Limb (tissue), 2 donors: ENCODE results near the gene ASPSCR1.
"Not testable (repeated sequence)": the region's sequence is repeated elsewhere in the genome, so short reads cannot be mapped to it uniquely, and the experiment has no call there.

Source experiments
- DNase-seq, 2 donors: peaks; one replicate each; pipeline ENCODE4 v3.0.0-alpha.2; 2016; ENCODE audit errors: extremely low spot score in 2 of 2

ASPSCR1 gene

DNA sequence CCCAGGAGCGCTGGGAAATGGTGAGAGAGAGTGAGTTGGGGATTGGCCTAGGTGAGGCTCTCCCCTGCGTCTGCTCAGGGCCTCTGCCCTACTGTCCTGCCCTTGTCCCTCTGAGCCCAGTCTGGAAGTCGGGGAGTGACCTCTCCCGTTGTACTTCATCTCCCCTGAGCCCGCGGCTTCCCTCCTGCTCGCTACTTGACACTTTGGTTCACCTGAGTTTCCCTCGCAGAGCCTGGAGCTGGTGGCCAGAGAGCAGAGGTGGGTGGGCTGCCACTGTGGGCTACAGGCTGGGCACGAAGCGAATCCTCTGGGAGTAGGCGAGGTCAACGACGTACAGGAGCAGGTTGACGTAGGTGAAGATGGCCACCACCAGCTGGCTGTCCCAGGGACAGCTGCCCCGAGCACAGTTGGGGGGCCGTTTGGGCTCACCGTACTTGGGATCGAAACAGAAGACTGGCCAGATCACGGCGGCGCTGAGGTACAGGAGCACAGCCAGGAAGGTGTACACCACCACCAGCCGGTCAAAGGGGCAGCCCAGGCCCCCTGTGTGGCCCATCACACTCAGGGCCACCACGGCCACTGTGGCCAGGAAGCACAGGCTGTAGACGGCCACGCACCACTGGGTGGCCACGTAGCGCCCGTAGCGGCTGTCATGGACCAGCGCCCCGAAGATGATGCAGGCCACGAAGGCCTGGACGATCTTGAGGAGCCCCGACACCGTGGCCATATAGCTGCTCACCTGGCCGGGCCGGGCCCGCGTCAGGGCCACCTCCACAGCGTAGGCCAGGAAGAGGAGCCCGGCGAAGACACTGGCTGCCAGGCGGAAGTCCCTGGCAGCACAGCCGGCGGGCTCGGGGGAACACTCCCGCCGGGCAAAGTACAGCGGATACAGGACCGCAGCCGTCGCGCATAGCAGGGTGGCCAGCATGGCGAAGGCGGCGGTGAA, 36.6 kb upstream of the ASPSCR1 start:
- no peak for DNase-seq

DNA sequence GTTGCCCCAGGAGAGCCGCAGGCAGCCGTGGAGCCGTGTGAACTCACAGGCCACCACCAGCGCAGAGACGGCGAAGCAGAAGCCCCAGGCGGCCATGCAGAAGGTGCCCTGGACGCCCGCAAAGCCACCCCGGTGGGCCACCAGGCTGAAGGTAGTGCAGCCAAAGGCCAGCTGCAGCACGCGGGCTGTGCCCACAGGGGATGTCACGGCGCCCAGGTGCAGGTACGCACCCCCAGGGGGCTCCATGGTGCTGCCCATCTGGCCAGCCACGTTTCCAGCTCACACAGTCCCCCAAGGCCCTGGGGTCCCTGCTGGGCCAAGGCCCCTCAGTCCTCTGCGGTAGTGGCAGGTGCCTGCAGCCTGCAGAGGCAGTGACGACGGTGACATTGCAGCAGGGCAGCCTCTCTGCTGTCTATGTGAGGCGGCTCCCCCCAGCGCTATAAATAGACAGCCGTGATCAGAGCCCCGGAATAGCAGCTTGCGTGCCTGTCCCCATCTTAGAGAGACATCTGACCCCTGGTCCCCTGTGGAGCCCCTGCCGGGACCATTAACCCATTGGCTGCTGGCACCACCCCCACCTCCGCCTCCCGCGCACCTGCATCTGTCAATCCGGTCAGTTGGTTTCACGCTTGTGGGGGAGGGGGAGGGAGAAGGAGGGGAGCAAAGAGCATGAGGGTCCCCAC, 35.8 kb upstream of the ASPSCR1 start:
- peak in 1 of 2 donors; percentile 41 for DNase-seq

DNA sequence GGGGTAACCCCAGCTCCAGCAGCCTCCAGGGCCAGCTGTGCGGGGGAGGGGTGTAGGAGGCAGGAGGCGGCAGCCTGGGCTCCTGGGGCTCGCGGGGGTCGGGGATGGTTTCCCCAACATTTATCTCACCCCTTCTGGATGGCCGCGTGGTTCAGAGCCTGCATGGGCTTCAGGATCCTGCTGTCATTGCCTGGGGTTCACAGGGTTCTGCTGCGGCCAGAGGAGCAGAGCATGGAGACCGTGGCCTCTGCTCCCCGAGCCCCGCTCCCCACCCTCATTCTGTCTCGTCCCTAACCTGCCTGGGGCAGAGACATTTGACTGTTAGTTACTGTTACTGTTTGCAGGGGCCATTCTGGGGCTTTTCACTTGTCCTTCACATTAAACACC, 35.3 kb upstream of the ASPSCR1 start:
- DNase-seq: no peak

DNA sequence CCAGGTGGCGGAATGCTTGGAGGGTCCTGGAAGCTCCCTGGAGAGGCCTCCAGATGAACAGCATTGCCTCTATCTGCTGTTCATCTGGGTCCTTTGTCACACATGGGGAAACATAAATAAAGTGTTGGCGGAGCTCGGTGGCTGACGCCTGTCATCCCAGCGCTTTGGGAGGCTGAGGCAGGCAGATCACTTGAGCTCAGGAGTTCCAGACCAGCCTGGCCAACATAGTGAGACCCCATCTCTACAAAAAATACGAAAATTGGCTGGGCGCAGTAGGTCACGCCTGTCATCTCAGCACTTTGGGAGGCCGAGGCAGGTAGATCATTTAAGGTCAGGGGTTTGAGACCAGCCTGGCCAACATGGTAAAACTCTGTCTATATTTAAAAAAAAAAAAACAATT, 32.6 kb upstream of the ASPSCR1 start:
- DNase-seq: no peak

DNA sequence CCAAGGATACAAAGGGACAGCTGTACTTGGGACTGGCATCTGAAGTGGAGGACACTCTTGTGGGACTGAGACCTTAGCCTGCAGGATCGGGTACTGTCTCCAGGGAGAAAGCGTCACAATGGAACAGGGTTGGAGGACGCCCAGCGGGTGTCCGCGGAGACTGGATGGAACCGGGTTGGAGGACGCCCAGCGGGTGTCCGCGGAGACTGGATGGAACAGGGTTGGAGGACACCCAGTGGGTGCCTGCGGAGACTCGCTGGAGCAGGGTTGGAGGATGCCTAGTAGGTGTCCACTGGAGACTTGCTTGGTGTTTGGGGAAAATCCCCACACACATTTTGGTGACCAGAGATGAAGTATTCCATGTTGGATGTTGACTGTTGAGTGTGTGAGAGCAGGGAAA, 30.2 kb upstream of the ASPSCR1 start, which contains the start of gene MYADML2:
Gene MYADML2 (minus strand): TSS at position 45 of the 400 bp plus-strand sequence. CDS start 5,492 bp downstream, outside the sequence.
- DNase-seq: no peak

DNA sequence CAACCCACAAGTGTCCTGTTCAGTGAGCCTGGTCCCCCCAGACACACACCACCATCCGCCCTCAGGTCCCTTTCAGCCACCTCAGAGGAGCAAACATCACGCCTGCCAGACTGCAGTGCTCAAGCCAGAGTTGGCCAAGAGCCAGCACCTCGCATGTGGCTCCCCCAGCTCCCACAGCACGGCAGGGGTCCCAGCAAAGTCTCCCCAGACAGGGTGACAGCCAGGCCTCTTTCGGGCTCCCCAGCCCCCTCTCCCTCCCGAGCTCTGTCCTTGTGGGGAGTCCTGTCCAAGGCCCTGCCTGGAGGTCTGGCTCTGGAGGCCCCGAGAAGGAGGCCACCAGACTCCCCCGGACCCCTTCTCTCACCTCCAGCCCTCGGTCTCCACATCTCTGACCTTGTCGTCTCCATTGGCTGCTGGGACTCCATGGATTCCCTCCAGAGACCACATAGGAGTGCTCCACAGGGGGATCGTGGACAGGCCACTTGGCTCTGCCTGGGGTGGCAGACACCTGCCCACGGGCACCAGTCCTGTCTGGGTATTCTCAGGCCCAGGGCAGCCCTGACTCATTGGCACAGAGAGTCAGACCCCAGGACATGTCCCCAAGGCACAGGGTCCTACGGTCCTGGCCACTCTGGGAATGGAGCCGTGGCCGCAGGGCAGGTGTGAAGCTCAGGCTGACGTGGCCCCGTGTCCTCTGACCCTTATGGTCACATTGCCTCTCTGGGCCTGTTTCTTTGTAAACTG, 28.6 kb upstream of the ASPSCR1 start:
- DNase-seq: no peak

DNA sequence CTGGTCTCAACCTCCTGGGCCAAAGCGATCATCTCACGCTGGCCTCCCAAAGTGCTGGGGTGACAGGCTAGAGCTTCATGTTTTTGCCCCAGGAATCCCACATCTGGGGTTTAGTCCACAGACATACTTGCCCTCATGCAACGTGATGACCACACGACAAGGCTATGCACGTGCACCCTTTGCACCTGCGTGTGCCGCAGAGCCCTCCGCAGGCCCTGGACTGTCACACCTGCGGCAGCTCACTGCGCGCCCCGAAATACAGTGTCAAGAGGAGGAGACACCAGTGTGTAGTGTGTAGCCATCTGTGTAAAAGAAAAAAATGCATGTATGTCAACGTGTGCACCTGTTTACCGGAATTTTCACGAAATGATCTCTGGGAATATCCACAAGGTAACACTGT, 26.9 kb upstream of the ASPSCR1 start:
- no peak for DNase-seq

DNA sequence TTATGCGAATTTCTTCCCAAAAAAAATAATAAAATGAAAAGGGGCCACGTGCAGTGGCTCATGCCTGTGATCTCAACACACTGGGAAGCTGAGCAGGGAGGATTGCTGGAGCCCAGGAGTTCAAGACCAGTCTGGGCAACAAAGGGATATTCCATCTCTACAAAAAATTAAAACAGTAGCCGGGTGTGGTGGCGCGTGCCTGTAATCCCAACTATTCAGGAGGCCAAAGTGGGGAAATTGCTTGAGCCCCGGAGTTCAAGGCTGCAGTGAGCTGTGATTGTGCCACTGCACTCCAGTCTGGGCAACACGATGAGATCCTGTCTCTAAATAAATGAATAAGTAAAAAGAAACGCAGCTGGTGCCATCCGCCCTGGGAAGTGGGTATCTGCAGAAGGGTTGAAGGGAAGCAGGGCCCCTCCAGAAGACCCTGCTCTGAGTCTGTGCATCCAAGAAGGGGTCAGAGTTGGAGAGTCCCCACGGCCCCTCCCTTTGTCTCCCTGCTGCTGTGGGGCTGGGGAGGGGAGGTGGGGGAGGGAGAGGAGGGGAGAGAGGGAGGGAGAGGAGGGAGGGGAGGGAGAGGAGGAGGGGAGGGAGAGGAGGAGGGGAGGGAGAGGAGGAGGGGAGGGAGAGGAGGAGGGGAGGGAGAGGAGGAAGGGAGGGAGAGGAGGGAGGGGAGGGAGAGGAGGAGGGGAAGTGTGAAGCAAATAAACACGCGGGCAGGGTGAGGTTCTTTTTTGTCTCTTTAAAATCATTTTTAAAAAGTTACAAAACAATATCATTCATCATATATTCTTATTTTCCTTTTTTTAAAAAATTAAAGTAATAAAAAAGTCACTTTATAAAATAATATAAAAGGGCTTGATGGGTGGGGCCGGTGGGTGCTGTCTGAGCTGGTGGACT, 25.4 kb upstream of the ASPSCR1 start:
- no peak for DNase-seq

DNA sequence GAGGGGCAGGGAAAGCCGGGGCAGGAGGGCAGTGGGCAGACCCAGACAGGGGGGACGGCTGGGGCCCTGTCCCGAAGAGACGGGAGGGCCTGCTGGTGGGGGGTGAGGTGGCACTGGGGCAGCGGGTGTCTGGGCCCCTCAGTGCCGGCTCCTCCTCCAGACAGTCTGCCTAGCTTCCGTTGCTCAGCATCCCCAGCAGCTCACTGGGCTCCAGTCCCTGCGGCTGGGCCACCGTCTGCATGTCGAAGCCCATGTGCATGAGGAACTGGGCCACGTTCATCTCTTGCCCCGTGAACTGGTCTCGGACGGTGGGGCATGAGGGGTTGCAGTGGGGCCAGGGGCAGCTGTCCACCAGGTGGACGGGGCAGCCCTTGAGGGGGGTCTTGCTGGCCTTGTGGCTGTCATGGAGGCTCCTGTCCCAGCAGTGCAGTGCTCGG, 24.6 kb upstream of the ASPSCR1 start:
- no peak for DNase-seq

DNA sequence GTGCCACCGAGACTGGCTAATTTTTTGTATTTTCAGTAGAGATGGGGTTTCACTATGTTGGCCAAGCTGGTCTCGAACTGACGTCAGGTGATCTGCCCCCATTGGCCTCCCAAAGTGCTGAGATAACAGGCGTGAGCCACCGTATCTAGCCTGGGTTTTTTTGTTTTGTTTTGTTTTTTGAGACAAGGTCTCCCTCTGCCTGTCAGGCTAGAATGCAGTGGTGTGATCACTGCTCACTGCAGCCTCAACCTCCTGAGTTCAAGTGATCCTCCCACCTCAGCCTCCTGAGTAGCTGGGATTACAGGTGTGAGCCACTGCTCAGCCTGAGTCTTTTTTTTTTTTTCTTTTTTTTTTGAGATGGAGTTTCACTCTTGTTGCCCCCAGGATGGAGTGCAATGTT, 24.0 kb upstream of the ASPSCR1 start:
- DNase-seq: not testable (repeated sequence)

DNA sequence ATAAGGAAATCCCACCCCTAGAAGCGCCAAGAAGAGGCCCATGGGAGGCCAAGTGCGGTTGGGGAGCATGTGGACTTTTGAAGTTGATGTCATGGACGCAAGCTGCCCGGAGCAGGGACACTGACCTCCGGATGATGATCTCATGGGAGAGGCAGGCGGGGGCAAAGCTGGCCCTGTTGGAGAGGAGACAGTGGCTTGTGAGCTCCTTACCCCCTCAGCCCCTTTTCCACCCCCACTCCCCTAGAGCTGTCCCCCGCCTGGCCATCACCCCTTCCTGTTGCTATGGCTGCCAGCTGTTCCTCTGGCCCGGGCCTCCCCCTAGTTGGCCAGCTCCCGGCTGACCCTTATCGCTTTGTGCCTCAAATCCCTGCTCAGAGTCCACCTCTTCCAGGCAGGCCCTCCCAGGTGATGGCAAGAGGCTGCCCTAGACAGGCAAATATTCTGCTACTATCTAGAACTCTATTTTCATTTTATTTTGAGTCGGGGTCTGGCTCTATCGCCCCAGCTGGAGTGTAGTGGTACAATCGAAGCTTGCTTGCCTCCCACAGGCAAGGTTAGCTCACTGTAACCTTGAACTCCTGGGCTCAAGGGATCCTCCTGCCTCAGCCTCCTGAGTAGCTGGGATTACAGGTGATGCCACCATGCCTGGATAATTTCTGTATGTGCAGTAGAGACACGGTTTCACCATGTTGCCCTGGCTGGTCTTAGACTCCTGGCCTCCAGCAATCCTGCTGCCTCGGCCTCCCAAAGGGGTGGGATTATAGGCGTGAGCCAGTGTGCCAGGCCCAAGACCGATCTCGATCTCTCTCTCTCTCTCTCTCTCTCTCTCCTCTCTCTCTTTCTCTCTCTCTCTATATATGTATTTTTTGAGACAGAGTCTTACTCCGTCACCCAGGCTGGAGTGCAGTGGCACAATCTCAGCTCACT, 23.0 kb upstream of the ASPSCR1 start:
- no peak for DNase-seq

DNA sequence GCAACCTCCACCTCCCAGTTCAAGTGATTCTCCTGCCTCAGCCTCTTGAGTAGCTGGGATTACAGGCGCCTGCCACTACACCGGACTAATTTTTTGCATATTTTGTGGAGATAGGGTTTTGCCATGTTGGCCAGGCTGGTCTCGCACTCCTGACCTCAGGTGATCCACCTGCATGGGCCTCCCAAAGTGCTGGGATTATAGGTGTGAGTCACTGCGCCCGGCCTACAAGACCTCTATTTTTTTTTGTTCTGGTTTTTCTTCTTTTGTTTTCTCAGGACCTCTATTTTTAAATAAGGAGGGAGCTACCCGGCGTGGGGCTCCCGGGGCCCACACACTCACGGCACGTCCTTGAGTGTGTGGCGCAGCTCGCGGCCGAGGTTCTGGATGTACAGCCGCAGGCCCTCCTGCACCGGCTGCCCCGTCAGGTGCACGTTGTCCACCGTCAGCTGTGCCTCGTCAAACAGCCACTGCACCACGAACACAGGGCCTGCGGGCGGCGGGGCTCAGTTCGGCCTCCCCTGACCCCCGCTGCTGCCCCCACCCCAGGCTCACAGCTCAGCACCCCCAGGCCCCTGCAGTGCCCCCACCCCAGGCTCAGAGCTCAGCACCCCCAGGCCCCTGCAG, 22.3 kb upstream of the ASPSCR1 start:
- no peak for DNase-seq

DNA sequence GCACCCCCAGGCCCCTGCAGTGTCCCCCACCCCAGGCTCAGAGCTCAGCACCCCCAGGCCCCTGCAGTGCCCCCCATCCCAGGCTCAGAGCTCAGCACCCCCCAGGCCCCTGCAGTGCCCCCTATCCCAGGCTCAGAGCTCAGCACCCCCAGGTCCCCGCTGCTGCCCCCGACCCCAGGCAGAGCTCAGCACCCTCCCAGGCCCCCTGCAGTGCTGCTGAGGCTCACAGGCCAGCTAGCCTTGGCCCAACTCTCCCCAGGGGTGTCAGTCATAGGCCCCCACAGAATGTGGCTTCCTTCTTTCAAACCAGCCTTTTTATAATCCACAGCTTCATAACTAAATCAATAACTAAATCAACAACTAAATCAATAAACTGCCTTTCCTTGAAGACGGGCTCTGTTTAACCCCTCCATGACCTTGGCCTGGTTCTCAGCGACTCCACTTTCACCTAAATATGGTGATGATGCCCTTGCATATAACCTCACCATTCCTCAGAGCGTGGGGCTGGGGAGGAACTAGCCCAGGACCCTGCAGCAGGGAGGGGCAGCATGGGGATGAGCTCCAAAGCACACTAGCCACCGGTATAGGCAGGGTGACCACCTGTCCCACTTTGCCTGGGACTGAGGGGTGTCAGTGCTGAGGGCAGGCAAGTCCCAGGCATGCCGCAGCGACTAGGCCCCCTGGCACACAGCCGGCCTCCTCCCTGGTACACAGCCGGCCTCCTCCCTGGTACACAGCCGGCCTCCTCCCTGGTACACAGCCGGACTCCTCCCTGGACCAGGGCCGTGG, 21.5 kb upstream of the ASPSCR1 start:
- no peak for DNase-seq

DNA sequence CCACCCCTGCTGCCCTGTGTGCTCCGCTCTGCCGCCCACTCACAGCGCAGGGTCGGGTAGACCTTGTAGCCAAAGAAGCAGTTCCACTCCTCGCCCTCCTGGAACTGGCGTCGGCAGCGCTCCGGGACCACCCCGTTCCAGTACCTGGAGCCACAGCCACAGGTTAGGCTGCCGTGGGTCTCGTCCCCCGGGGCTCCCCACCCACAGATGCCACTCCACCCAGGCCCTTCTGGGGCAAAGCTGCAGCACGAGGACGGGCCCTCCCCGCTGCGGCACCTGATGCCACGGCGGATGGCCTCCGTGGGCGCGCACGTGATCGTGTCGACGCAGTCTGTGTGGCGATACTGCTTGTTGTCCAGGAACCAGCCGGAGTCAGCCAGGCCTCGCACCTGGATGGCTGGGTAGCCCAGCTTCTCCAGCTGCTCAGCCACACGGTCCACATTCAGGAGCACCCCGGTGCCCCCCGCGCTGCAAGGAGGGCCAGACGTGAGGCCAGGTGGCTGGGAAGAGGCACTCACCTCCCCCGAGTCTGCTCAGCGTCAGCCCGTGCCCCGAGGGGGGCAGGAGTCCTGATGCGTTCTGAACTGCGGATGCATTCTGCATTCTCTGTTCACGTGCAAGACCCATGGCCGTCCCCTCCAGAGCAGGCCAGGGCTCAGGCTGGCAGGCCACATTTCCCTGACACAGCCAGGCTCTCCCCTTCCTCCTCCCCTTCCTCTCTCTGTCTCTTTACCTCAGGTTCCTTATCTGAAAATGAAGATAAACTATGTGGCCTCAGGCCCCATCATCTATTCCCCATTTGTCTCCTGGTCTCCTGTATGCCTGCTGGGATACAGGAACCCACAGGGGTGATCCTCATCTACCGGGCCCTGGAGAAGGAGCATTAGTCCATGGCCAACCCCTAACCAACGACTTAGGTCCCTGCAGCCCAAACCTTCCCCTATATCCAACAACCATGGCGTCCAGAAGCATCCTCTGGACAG, 20.5 kb upstream of the ASPSCR1 start:
- DNase-seq: peak in 1 of 2 donors; percentile 27

DNA sequence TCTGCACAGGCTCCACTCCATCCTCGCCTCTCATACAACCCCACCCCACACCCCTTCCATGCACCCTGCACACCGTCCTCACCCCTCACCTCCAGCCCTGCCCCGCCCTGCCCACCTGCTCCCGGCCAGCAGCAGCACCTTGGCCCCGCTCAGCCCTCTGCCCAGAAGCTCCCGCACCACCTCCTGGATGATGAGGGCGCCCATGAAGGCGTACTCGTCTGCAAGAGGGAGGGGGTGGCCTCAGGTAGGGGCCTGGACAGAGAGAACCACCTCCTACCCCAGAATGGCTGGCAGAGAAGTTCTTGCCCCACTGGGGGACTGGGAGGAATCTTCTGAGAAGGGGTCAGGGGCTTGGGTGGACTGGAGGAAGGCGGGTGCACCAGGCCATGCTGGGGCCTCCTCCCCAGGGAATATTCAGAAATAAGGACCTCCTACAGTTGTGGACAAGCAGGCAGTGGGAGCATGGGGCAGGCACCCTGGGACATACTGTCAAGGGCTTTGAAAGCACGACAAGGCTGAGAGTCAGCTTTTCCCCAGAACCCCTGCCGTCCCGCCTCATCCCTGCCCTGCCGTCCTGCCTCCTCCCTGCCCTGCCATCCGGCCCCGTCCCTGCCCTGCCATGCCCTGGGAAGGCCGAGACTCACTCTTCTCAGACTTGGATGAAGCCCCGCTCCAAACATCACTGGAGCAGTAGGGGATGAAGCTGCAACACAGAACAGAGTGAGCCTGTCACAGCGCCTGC, 19.6 kb upstream of the ASPSCR1 start:
- peak in 1 of 2 donors; percentile 21 for DNase-seq

DNA sequence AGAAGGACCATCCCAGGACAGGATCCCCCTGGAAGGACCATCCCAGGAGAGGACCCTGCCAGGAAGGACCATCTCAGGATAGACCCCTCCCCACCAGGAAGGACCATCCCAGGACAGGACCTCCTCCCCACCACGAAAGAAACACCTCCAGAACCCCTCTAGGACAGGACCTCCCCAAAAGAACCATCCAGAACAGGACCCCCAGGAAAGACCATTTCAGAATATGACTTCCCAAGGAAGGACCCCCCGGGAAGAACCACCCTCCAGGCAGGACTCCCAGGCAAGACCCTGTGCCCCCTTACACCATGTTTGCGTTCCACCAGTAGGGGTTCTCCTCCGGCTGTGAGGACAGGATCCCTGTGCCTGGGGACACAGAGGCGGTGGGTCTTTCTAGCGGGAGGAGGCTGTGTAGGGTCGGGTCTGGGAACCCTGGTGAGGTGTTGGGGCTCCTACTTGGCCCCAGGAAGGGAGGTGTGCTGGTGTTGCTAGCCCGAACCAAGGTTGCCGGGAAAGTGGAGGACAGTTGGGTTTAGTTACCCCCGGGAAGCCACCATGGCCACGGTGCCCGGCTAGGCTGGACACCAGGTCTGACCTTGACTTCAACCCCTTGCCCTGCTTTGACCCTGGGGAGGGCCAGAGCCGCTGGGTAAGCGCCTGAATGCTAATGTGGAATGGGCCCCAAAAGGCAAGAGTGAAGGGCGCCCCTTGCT, 18.6 kb upstream of the ASPSCR1 start:
- peak in 1 of 2 donors; percentile 28 for DNase-seq
